Measurements from ENCODE around the gene RTL10.

RTL10 gene

DNA sequence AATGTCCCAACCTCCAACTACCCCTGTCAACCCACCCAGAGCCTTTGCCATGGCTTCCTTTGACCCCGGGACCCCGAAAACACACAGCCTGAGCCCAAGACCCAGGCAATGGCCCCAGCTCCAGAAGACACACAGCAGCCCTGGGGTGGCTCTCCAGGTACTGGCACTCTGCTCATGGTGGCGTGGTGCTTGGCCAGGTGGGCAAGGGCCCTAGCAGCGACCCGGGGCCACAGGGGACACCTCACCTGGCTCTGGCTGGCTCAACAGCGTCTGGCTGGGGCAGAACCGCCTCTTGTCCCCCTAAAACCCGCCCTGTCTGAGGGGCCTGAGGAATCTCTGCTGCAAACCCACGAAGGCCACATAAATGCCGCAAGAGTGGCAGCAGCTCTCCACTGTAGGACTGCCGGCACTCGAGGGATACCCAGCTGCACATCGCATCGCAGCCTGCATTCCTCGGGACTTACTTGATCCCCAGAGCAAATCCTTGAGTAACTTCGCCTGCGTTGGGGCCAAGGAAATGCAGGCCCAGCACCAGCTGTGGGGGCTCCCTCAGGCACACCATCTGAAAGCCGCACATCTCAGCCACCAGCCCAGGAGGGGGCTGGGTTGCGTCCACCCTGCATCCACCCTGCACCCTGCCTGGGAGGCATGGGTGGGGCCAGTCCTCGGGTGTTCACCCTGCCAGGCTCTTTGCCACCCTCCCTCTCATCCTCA, 23.1 kb upstream of the RTL10 start:
- no peak for DNase-seq

DNA sequence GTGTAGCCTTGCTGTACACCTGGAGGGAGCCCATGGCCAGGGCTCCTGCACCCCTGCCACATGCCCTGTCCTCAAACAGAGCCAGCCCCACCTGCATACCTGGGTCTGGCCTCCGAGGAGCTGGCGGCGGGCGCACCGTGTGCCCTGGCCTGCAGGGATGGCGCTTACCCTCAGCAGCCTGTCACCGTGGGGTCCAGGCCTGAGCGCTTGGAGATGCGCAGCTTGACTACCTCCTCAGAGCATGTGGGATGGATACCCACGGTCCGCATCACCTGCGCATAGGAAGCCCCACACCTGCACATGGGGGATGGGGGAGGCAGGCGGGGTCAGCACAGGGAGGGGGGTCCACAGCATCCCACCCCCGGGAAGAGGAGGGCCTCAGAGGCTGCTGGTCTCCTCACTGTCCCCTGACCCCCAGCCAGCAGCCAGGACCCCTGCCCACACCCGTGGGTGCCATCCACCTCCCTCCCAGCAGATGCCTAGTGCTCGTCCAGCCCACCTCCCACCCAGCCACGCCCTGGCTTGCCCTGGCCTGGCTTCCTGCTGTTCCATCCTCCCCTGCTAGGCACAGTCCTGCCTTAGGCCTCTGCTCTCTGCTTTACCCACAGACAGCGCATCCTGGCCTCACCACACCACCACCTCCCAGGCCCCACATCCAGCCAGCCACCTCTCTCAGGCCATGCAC, 22.4 kb upstream of the RTL10 start:
- no peak for DNase-seq

DNA sequence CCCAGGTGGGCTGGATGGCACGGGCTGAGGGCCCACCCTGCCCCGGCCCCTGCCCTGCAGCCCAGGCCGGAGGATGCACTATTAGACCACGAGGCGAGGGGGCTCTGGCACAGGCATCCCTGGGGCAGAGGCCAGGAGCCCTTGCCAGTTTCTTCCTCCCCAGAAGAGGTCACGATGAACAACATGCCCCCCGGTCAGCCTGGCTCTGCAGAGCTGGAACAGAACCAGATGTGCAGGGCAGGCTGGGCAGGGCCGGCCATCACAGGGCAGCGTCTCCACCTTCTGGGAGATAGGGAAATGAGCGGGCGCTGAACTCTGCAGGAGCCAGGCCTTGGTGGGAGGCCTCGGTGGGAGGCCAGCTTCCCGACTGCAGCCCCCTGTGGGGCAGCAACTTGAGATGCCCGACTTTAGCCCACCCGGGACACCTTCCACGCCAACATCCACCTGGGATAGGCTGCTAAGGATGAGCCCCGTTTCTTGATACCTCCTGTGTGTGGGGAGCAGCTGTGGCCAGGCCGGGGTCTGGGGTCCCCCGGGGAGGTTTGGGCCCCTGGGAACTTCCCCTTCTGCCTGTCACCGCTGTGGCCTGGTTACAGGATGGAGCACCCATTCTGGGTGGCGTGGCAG, 21.8 kb upstream of the RTL10 start:
- DNase-seq = no peak

DNA sequence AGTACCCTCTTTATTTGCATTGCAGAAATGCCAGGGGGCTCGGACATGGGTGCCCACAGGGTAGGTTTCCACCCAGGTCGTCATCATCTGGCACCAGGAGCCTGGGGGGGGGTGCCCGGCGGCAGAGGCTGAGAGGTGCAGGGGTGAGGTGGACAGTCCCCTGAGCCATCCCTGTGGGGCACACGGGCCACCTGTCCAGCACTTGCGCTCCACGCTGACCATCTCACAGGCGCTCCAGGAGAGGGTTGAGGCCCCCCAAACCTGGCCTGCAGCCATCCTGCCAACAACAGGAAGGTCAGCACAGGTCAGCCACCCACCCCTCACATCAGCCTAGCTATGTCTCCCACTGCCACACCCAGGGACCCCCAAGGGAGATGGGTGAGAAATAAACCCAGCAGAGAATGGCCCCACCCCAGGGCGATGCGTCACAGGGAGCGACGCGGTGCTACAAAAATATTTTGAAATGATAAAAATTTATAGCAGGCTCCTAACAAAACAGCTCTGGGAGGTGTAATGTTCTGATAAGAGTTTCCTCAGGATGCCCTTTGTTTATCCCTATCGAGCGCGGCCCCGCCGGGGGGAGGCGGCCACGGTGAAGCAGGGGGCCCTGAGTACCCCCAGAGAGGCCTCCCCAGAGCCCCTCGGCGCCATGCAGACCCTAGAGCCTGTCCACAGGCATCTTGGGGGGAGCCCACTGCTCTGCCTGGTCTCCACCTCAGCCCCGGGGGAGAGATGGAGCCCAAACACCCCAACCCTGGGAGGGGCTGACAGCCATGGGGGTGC, 21.0 kb upstream of the RTL10 start:
- DNase-seq = no peak

DNA sequence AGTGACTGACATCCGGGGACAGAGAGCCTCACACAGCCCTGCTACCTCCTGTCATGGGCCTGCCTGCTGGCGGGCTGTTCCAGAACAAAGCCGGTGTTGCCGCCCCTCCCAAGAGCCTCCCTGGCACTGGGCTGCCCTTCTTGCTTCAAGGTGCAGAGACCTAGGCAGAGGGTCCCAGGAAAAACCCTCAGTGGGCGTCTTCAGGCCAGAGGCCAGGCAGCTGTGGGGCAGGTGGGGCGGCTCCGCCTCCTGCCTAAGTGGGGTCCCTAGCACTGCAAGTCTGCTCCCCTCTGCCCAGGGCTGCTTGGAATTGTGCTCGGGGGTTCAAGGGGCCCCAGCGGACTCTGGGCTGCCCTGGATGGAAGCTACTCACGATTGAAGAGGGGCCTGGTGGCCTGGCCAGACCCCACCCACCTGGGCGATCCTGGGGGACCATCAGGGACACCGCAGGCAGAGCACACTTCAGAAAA, 20.4 kb upstream of the RTL10 start:
- no peak for DNase-seq

DNA sequence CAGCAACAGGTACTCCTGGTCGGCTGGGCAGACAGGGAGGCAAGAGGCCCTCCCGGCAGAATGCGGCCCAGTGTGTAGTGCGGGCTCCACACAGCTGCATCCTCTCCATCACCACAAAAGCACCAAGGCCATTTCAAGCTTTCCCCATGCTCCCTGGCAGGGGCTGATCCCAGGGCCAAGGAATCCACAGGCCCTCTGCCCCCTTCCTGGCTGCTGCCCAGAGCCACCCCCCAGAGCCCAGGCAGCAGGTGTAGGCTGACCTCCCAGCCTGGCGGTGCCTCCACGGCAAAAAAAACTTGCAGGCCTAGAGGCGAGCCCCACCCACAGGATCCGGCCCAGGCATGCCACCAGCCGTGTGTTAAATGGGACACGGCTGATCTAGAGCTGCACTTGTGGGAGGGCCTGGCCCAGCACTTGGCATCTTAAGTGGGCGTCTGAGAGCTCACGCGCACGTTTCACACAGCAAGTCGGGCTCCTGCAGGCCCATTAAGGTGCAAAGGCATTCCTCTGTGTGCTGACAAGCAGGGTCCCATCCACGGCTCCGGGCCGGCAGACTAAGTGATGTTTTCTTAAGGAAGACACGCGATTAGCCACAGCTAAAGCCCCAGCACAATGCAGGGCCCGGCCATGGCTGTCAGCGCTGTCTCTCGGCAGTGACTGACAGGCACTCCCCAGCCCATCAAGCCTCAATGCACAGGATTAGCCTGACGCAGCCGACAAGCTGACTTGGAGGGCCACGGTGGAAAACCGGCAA, 19.8 kb upstream of the RTL10 start:
- peak in 1 of 58 donors; percentile 58 for DNase-seq

DNA sequence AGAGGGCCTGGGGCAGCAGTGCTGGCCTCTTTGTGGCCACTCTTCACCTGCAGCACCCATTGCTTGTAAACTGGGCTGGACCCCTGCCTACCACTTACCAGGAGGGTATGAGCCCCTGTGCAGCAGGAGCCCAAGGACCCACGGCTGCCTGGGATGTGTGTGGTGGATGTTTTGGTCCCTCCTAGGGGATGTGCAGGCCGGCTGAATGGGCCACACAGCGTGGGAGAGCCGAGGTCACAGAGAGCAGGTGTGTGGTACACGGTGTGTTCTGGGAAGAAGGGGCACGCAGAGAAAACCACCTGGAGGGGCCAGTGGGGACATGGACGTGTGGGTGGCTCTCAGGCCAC, 19.3 kb upstream of the RTL10 start:
- no peak for DNase-seq

DNA sequence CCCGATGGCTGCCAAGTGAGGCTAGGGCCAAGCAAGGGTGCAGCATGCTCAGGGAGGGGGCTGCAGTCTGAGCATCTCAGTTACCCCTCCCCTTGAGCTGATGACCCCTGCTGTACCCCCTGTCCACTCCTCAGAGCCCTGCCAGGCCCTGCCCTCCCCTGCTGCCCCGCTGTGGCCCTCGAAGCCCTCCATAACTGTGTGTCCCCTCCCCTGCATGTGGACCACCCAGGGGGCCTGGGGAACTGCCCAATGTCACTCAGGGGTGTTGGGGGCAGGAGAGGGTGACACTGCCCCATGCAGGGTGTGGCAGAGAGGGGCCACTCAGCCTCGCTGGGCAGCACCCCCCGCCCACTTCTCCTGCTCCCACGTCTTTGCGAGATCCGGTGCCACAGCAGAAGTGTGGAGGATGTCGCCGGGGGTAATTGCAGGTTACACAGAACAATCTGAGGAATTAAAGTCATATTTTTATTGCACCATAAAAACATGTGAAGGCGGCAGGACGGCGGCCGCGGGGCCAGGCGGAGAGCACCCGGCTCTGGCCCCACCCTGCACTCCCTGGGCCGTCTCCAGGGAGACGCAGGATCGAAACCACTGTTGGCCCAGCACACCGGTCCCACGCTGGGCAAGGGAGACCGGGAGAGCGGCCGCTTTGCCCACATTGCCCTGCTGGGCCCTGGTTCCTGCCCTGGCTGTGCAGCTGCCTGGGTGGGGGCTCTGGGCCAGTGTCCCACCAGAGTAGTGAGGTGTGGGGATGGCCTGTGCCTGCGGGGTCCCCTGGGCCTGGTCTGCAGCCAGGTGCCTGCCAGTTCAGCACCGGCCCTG, 18.7 kb upstream of the RTL10 start:
- no peak for DNase-seq

DNA sequence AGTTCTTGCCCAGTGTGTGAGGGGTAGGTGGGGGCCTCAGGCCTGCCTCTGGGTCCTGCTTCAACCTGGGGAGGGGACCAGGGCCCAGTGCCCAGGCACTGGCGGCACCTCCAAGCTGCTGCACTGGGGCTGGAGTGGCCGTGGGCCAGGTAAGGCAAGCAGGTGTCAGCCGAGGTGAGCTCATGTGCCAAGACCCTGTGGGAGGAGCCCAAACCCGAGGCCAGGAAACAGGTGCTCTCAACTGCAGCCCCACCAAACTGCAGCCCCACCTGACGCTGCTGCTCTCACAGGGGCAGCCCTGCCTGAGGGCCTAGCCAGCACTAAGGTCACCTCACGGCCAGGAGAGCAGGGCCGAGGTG, 18.1 kb upstream of the RTL10 start:
- no peak for DNase-seq

DNA sequence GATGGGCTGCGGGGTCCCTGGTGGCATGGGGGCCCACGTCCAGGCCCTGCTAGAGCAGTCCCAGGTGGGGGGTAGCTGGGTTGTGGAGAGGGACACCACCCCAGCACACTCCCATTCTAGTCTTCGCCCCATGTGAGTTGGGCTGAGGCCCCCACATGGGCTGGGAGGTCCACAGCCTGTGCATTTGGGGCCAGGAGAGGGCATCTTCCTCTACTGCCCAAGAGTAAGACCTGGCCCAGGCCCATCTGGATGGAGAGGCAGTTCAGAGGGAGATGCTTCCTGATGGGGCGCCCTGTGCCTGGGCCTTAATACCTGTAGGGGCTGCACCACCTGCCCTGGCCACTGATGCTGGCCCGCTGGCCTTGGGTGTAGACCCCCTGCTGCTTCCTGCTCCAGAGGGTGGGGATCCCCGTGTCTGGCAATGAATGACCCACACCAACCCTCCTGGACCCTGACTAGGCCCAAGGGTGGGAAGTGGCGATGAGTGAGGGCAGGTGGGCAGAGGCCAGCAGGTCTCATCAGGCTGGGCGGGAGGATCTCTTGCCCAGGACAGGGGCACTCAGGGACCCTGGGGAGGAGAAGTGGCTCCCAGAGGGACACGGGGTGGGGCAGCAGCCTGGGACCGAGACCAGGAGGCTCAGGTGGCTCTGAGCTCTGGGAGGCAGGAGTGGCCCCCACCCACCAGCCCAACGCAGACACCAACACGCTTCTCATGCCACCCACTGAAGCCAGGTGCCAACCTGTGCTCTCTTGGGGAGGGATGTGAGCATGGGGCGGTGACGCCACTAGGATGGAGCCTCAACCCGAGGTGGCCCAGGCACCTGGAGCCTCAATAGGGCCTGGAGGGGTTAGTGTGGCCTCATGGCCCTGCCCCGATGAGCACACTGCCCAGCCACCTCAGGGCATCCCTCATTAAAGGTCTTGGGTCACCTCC, 17.4 kb upstream of the RTL10 start:
- no peak for DNase-seq

DNA sequence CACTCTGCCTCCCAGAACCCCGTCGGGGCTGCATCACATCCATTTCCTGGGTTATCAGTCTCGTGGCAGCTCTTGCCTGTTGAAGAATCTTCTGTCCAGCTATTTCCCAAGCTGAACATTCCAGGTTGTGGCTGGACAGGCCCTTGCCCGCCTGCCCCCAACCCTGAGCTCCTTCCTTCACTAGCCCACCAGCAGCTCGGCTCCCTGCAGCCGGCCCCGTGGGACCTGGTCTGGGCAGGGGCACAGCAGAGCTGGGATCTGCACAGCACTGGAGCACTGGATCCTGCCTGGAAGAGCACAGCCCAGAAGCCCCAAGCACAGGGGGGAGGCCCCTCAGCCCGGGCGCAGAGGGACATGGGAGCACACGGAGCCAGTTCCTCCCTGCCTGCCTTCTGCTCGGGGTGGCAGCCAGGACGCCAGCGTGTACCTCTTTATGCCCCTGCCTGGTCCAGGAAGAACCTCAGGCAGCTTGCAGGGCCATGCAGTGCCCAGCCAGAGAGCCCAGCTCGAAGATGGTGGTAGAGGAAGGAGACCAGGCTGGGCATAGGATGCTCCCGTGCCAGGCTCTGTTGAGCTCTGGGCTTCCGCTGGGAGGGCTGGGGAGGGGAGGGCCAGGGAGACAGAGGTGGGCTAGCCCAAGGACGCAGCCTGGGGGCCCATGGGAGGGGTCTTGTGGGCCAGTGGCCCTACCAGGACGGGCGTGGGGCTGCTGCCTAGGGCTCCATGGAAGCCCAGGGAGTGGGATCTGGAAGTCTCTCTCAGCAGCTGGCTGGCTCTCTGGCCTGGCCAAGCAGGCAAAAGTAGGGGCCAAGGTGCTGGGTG, 16.6 kb upstream of the RTL10 start:
- DNase-seq = no peak

DNA sequence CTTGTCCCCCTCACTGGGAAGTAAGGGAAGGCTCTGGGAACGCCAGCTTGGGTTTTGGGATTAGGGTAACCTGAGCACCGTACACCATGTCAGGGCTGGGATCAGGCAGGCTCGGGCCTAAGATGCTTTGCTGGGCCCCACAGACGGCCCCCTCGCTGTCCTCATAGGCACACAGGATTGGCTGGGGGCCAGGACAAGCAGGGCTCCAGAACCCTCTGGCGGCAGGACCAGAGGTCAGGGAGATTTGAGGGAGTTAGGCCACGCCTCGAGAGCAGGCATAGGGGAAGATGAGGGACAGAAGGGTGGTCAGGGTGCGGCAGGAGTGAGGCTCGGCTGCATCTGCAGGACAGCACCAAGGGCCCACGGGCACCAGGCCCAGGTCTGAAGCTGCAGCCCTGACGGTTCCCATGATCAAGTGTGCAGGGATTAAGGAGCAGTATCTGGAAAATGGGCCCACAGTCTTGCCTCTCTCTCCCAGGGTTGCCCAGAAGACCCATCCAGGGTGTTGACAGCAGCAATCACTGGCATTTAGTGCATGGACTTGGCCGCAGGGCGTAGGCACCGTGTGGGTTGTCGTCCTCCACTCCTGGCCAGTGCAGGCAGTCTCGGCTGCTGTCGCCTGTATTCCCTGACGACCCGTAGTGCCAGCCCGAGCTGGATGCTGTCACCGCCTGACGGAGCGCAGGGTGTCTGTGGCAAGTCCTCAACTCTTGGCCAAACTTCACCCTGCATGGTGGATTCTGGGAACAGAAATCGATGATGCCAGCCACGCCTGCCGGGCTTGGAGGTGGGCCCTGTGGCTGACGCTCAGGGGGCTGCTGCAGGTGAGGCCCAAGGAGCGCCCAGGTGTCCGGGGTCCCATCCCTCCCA, 15.7 kb upstream of the RTL10 start:
- DNase-seq = no peak

DNA sequence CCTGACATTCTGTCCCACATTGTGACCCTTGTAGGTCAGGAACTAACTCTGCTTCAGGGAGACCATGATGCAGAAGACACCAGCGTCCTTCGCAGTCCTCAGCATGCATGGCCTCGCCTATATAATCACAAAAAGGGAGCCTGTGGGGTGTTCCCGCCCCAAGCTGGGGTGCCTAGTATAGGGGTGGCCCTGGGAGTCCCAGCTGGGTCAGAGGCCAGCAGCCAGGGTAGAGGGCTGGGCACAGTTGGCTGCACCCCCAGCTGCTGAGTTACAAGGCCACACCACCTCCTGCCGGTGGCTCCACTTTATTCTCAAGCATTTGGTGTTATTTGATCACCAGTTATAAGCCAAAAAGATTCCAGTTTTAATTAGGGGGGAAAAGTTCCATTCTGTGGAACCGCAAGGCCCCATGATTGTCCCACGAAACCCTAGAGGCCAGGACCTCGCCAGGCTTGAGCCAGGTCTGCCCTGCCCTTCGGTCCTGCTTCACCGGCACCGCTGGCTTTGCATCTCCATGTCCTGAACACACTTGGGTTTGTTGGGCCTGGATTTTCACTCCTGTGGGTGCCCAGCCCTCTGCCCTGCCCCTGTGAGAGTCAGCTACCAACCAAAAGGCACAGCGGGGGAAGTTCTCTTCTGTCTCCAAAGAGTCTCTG, 15.0 kb upstream of the RTL10 start:
- no peak for DNase-seq

DNA sequence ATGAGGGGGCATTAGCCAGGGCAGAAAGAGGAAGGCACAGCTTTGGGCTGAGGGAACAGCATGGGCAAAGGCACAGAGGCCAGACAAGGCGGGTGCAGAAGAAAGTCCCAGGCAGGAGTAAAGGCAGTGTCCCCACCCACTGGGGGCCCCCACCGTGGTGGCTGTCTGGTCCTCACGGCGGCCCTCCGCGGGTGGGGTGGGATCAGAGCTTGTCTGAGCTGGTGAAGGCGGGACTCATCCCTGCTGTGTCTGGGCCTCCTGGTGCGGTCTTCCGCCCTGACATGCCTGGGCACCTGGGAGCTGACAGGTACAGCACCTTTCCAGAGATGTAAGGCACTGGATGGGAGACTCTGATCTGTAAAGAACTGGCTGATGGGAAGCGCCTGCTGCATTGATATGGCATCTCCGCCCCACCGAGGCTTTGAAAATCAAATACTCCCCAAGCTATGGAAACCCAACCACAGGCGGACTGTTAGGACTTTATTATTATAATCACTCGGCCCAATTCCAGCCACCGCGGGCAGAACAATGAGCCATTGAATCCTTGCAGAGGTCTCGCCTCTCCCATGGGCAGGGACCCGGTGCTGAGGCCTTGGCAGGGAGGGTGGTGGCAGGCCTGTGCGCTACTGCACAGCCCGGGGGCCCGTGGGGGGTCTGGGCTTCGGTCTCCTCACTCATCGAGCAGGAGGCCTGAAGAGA, 14.2 kb upstream of the RTL10 start:
- peak in 23 of 58 donors; percentile 16 to 65 (median 39) for DNase-seq

DNA sequence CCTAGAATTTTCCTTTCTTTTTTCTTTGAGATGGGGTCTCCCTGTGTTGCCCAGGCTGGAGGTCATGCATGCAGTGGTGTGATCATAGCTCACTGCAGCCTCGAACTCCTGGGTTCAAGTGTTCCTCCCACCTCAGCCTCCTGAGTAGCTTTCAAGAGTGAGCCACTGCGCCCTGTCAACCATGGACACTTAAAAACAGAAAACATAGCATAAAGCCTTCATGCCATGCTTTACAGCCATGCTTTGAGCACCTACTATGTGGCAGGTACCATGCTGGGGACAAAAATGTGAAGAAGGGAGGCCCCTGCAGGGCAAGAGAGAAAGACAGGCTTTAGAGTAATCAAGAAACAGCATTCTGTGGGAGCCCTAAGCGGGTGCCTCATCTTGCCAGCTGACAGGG, 13.7 kb upstream of the RTL10 start:
- no peak for DNase-seq

DNA sequence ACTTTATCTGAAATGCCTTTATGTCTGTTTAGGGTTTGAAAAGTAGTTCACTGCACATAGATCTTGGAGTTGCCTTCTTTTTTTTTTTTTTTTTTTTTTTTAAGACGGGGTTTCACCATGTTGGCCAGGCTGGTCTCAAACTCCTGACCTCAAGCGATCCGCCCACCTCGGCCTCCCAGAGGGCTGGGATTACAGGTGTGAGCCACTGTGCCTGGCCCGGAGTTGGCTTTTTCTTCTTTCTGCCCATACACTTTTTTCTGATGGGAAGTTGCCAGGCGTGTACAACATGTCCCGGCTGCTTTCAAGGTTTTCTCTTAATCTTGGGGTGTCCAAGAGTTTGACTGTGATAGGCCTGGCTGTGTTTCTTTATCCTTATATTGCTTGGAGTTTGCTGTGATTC, 12.9 kb upstream of the RTL10 start:
- DNase-seq = no peak

All from anterior cingulate cortex (tissue), 58 donors.